Ishikawa (cell line): ENCODE measurements around the gene ZBTB46.

Experiments
- CEBPB ChIP-seq: IDR thresholded peaks from 2 replicates; pipeline ENCODE4 v1.6.1; 2012
- CREB1 ChIP-seq: IDR thresholded peaks from 2 replicates; pipeline ENCODE4 v1.6.1; 2012; ENCODE audit warnings: low read depth
- EGR1 ChIP-seq: IDR thresholded peaks from 2 replicates; pipeline ENCODE4 v1.6.1; 2012
- EP300 ChIP-seq: IDR thresholded peaks from 2 replicates; pipeline ENCODE4 v1.6.1; 2012; ENCODE audit warnings: borderline replicate concordance
- MAX ChIP-seq: IDR thresholded peaks from 2 replicates; pipeline ENCODE4 v1.6.1; 2012
- RAD21 ChIP-seq: IDR thresholded peaks from 2 replicates; pipeline ENCODE4 v1.6.1; 2012; ENCODE audit warnings: low read depth
- REST ChIP-seq: IDR thresholded peaks from 2 replicates; pipeline ENCODE4 v1.6.1; 2012; ENCODE audit warnings: low read depth, mild to moderate bottlenecking
- TAF1 ChIP-seq: IDR thresholded peaks from 2 replicates; pipeline ENCODE4 v1.6.1; 2012; ENCODE audit warnings: low read depth, mild to moderate bottlenecking
- TEAD4 ChIP-seq: IDR thresholded peaks from 2 replicates; pipeline ENCODE4 v1.6.1; 2012
- USF1 ChIP-seq: IDR thresholded peaks from 2 replicates; pipeline ENCODE4 v1.6.1; 2012
- YY1 ChIP-seq: IDR thresholded peaks from 2 replicates; pipeline ENCODE4 v1.6.1; 2012; ENCODE audit warnings: low read depth

GRCh38 chr20:63701051-63701328 lies 130.1 kb downstream of the ZBTB46 start:
- TF ChIP-seq REST: no peak
- TF ChIP-seq CEBPB: no peak
- TF ChIP-seq EGR1: no peak
- no peak for TF ChIP-seq TEAD4
- no peak for TF ChIP-seq CREB1
- TF ChIP-seq TAF1: no peak
- TF ChIP-seq USF1: no peak
- TF ChIP-seq RAD21: no peak
- TF ChIP-seq EP300: no peak
- TF ChIP-seq MAX: no peak
- TF ChIP-seq YY1: no peak
